ENCODE measurements around the gene C1QL4.

DNA sequence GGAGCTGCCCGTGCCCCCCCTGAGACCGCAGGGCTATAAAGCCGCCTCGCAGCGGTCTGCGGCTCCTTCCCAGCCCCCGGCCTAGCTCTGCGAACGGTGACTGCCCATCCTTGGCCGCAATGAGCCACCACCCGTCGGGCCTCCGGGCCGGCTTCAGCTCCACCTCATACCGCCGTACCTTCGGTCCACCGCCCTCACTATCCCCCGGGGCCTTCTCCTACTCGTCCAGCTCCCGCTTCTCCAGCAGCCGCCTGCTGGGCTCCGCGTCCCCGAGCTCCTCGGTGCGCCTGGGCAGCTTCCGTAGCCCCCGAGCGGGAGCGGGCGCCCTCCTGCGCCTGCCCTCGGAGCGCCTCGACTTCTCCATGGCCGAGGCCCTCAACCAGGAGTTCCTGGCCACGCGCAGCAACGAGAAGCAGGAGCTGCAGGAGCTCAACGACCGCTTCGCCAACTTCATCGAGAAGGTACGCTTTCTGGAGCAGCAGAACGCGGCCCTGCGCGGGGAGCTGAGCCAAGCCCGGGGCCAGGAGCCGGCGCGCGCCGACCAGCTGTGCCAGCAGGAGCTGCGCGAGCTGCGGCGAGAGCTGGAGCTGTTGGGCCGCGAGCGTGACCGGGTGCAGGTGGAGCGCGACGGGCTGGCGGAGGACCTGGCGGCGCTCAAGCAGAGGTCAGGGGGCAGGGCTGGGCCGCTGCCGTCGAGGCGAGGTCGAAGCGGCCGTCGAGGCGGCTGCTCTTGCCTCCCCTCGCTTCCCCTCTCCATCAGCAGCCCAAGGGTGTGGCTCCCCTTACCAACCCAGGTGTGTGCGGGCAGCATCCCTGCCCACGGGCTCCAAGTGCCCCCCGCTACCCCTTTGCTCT, 41.7 kb downstream of the C1QL4 start, which contains the start of gene PRPH:
- TF ChIP-seq POLR2A (IDR thresholded peaks at IDR 0.05; ENCODE audit: low read length) (no peak), GATA1 (IDR thresholded peaks at IDR 0.05; ENCODE audit: low read depth, low read length) (no peak)

Measured in erythroblast (primary cell).